Astrocyte of the cerebellum (primary cell): ENCODE measurements around the gene NCEH1.
"Not testable (repeated sequence)": the region's sequence is repeated elsewhere in the genome, so short reads cannot be mapped to it uniquely, and the experiment has no call there.

Source experiments
- DNase-seq: peaks from one replicate; pipeline ENCODE4 v3.0.0-alpha.2; 2011; ENCODE audit warnings: low read depth
- H3K4me3 ChIP-seq: 2 replicates; pipeline ENCODE4 v1.5.1; 2011; ENCODE audit warnings: mild to moderate bottlenecking, low read depth, low read length, moderate library complexity
- in situ Hi-C: cut with HindIII; loops from 2 replicates; pipeline ENCODE4 v1.10.0; 2017; ENCODE audit warnings: low sequenced_read_pairs
- TF ChIP-seq, protein P1 (sequence below): IDR thresholded peaks from 2 replicates; pipeline ENCODE4 v1.5.1; 2012; ENCODE audit warnings: low read length, low read depth, moderate library complexity, mild to moderate bottlenecking; ENCODE audit errors: missing control alignments

Gene NCEH1

DNA sequence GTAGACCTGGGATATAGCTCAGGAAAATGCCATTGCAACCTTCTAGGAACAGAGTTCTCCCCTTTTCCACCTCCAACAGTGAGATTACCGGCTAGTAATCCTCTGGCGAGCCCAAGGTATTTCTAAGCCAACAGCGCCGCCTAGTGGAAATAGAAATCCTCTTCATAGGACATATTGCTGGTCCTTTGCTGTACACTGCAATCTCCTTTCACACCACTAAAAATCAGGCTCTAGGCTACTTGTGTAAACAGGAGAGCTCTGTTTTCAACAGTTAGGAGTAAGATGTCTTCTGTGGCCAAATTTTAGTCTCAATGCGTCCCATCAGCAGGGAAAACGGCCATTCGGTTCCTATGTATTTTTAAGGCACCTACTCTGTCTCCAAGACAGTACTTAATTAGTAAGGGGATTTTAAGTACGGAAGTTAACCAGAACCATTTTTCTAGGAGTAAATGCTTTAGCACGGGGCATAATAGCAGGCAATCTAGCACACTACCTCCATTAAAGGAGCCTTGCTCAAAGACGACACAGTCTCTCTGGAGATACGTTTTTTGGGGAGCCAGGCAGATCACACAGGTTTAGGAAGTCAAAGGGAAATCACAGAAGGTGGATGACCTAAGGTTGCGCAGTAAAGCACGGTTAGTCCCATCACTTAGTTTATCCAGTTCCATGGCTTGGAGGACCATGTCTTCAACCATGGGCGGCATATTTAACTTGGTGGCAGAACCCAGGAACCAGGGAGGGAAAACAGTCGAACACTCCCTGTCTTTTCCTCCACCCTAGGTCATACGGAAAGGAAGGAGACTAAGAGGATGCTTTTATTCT lies 43.8 kb downstream of the NCEH1 start:
- in situ Hi-C loops = loop anchor here (25.0 kb wide), 1 partner anchor 305 kb away; no protein-coding TSS in a partner anchor
- DNase-seq = peak; percentile 86
- H3K4me3 ChIP-seq = no peak overlapping the region
- TF ChIP-seq, protein P1, sequence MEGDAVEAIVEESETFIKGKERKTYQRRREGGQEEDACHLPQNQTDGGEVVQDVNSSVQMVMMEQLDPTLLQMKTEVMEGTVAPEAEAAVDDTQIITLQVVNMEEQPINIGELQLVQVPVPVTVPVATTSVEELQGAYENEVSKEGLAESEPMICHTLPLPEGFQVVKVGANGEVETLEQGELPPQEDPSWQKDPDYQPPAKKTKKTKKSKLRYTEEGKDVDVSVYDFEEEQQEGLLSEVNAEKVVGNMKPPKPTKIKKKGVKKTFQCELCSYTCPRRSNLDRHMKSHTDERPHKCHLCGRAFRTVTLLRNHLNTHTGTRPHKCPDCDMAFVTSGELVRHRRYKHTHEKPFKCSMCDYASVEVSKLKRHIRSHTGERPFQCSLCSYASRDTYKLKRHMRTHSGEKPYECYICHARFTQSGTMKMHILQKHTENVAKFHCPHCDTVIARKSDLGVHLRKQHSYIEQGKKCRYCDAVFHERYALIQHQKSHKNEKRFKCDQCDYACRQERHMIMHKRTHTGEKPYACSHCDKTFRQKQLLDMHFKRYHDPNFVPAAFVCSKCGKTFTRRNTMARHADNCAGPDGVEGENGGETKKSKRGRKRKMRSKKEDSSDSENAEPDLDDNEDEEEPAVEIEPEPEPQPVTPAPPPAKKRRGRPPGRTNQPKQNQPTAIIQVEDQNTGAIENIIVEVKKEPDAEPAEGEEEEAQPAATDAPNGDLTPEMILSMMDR = peak; percentile 81

DNA sequence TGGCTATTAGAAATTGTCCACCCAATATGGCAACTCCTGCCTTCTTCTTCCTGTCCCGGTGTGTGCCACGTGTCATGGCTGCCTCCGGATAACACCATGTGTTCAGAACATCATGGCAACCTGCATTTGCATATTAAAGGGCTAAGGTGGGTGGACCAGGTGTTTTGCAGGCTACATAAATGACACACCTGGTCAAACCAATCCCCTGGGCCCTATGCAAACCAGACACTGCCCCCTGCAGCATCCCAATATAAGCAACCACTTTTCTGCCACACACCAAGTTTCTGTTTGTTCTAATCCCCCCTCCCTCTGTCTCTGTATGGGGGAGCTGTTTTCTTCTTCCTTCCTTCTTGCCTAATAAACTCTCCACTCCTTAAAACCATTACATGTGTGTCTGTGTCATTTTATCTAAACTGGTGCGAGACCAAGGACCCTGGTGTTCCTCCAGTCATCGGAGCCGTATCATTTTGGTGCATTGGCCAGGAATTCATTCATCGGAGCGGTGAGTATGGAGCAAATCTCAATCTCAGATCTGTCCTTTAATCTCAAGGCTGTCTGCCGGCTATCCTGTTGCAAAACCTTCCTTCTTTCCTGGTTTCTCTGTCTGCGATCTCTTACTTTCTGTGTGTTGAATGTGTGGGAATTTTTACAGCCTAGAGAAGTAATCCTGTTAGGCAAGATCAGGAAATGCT lies 44.5 kb downstream of the NCEH1 start:
- no peak overlapping the region for H3K4me3 ChIP-seq
- TF ChIP-seq, protein P1 = peak; percentile 30
- no peak for DNase-seq
- in situ Hi-C loops = loop anchor here (25.0 kb wide), 1 partner anchor 304 kb away; no protein-coding TSS in a partner anchor

DNA sequence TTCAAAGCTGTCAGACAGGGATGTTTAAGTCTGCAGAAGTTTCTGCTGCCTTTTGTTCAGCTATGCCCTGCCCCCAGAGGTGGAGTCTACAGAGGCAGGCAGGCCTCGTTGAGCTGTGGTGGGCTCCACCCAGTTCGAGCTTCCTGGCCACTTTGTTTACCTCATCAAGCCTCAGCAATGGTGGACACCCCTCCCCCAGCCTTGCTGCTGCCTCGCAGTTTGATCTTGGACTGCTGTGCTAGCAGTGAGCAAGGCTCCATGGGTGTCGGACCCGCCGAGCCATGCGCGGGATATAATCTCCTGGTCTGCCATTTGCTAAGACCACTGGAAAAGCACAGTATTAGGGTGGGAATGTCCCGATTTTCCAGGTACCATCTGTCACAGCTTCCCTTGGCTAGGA lies 45.4 kb downstream of the NCEH1 start:
- DNase-seq, H3K4me3 ChIP-seq: not testable (repeated sequence)
- in situ Hi-C loops = loop anchor here (25.0 kb wide), 1 partner anchor 303 kb away; no protein-coding TSS in a partner anchor

DNA sequence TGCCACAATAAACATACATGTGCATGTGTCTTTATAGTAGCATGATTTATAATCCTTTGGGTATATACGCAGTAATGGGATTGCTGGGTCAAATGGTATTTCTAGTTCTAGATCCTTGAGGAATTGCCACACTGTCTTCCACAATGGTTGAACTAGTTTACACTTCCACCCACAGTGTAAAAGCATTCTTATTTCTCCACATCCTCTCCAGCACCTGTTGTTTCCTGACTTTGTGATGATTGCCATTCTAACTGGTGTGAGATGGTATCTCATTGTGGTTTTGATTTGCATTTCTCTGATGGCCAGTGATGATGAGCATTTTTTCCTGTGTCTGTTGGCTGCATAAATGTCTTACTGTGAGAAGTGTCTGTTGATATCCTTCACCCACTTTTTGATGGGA lies 50.4 kb downstream of the NCEH1 start:
- in situ Hi-C loops = loop anchor here (25.0 kb wide), 1 partner anchor 298 kb away; no protein-coding TSS in a partner anchor
- not testable (repeated sequence) for DNase-seq, H3K4me3 ChIP-seq

DNA sequence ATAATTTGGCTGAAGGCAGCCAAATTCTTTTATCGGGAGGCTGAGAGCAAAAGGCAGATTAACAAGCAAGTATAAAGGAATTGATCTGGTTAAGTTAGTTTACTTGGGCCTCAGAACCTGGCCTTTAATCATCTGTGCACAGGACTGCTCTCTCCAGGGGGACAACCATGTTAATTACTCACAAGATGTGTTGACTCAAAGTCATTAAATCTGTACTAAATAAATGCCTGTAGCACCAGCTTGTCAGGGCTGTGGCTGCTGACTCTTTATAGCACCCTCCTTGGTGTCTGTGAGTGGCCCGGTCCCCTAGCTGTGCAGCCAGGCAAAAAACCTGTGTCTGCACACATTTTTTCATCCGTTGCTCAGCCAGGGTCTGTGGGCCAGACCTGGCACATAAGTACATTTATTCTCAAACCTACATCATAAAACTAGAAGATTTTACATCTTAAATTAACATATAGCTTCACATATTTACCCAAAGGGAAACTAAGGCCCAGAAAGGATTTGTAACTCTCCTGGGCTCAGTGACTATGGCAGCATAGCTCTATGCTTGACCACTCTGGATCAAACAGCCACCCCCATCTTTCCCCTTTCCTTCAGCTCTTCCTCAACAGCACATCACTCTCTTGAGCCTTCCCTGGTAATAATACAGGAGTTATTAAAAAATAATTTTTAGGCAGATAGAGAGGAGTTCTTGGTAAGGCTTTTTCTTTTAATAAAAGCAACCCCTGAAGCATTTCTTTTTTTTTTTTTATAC lies 51.4 kb downstream of the NCEH1 start:
- no peak overlapping the region for H3K4me3 ChIP-seq
- in situ Hi-C loops = loop anchor here (25.0 kb wide), 1 partner anchor 297 kb away; no protein-coding TSS in a partner anchor
- DNase-seq = no peak
- TF ChIP-seq, protein P1 = no peak

DNA sequence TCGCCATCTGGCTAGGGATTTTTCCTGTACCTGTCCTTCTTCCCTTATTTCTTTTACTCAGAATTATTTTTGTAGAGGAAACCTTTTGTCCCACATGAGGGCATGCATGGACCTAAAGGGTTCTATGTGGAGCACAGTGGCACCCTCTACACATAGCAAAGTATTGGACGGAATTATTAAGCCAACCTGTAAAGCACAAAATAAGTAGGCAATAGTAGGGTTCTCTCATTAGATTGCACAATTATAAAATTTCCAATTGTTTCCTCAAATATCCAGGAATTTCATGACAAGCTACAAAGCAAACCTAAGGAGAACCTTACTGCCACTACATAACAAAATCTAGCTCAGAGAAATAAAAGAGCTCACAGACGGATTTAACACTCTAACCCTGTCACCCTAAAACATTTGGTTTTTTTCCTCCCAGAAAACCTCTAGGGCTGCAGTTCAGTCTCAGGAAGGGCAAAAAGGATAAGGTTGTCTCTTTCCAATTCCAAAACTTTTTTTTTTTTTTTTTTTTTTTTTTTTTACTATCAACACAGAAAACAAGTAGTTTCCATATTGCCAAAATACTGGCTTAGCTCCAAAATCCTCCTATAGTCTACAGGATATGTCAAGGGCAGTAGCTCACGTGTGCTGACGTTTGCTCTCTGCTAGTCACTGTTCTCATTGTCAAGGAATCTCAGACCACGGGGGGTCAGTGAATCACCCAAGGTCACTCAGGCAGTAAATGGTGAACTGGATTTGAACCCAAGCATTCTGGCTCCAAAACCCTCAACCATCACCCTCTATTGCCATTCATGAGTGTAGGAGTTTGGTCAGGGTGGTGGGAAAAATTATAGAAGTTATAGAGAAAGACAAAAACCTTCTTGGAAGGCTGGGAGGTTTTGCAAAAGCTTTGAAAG lies 52.3 kb downstream of the NCEH1 start:
- DNase-seq = peak; percentile 98
- TF ChIP-seq, protein P1 = no peak
- H3K4me3 ChIP-seq = no peak overlapping the region
- in situ Hi-C loops = loop anchor here (25.0 kb wide), 1 partner anchor 296 kb away; no protein-coding TSS in a partner anchor
